Esophagus squamous epithelium (tissue), 4 donors: ENCODE results near the gene LRRC8C.

Experiments
- CTCF ChIP-seq, 6 experiments: fragments of 450-650 bp in 4 of 6; fragments of 200-600 bp in 2 of 6; sonication (generic) in 2 of 6; IDR thresholded peaks; one replicate each; pipeline ENCODE4 v1.5.1; 2016 to 2019; ENCODE audit warnings: antibody characterized with exemption in 6 of 6, mild to moderate bottlenecking in 4 of 6, moderate library complexity in 4 of 6
- POLR2A ChIP-seq, 4 donors: fragments of 450-650 bp; IDR thresholded peaks; one replicate each; pipeline ENCODE4 v1.6.1; 2017; ENCODE audit warnings: antibody characterized with exemption in 4 of 4, mild to moderate bottlenecking in 4 of 4, moderate library complexity in 3 of 4

- TF ChIP-seq POLR2A (IDR thresholded peaks at IDR 0.05) (no peak), CTCF (IDR thresholded peaks at IDR 0.05) (no peak)
Measured at GRCh38 chr1:89697383-89697782, 64.5 kb downstream of the LRRC8C start.
